Loucy (cell line): ENCODE data around the gene RPL39L.
"Not testable (repeated sequence)": the region's sequence is repeated elsewhere in the genome, so short reads cannot be mapped to it uniquely, and the experiment has no call there.

Source experiments
- H2AFZ ChIP-seq: fragments of 200-600 bp; sonication (generic); 2 replicates; pipeline ENCODE4 v1.6.0; 2016; ENCODE audit warnings: antibody characterized with exemption, mild to moderate bottlenecking, low read length, moderate library complexity
- H3F3A ChIP-seq: fragments of 200-600 bp; 2 replicates; pipeline ENCODE4 v1.6.0; 2016; ENCODE audit warnings: antibody characterized with exemption, low read depth, mild to moderate bottlenecking
- H3K27me3 ChIP-seq: fragments of 200-600 bp; sonication (generic); 2 replicates; pipeline ENCODE4 v1.6.1; 2014; ENCODE audit warnings: low read length, mild to moderate bottlenecking; ENCODE audit not compliant: insufficient read depth, poor library complexity, severe bottlenecking
- H3K36me3 ChIP-seq: fragments of 200-600 bp; sonication (generic); 2 replicates; pipeline ENCODE4 v1.6.1; 2016; ENCODE audit warnings: low read length; ENCODE audit not compliant: insufficient read depth
- H3K4me1 ChIP-seq: fragments of 200-600 bp; sonication (generic); 2 replicates; pipeline ENCODE4 v1.5.1; 2014; ENCODE audit warnings: low read length, mild to moderate bottlenecking; ENCODE audit not compliant: insufficient read depth, poor library complexity, severe bottlenecking
- H3K4me2 ChIP-seq: fragments of 200-600 bp; sonication (generic); 2 replicates; pipeline ENCODE4 v1.6.0; 2014; ENCODE audit warnings: antibody characterized with exemption, low read length, low read depth, mild to moderate bottlenecking; ENCODE audit not compliant: poor library complexity, severe bottlenecking
- H3K4me3 ChIP-seq: fragments of 200-600 bp; sonication (generic); 2 replicates; pipeline ENCODE4 v1.5.1; 2014; ENCODE audit warnings: low read length, mild to moderate bottlenecking, mixed read lengths; ENCODE audit not compliant: poor library complexity, severe bottlenecking
- H3K79me2 ChIP-seq: fragments of 200-600 bp; sonication (generic); 2 replicates; pipeline ENCODE4 v1.6.1; 2014; ENCODE audit warnings: low read length; ENCODE audit not compliant: insufficient read depth
- H3K9ac ChIP-seq: fragments of 200-600 bp; sonication (generic); 2 replicates; pipeline ENCODE4 v1.6.0; 2014; ENCODE audit warnings: mild to moderate bottlenecking, low read depth, low read length, moderate library complexity; ENCODE audit not compliant: poor library complexity, severe bottlenecking
- H3K9me2 ChIP-seq: fragments of 200-600 bp; sonication (generic); replicated peaks from 2 replicates; pipeline ENCODE4 v1.6.1; 2016; ENCODE audit warnings: low read depth, low read length, mixed read lengths
- H3K9me3 ChIP-seq: fragments of 200-600 bp; sonication (generic); 2 replicates; pipeline ENCODE4 v1.6.1; 2014; ENCODE audit warnings: mild to moderate bottlenecking, antibody characterized with exemption, low read length, low read depth; ENCODE audit not compliant: insufficient read depth
- H4K20me1 ChIP-seq: fragments of 200-600 bp; sonication (generic); 2 replicates; pipeline ENCODE4 v1.6.0; 2014; ENCODE audit warnings: antibody characterized with exemption, low read length, mild to moderate bottlenecking; ENCODE audit not compliant: insufficient read depth, poor library complexity, severe bottlenecking
- EZH2phosphoT487 ChIP-seq: fragments of 200-600 bp; IDR thresholded peaks from 2 replicates; pipeline ENCODE4 v1.6.1; 2018; ENCODE audit warnings: antibody characterized with exemption, mild to moderate bottlenecking, moderate library complexity, borderline replicate concordance
- TF ChIP-seq, protein P1 (sequence below): fragments of 200-600 bp; sonication (generic); conservative IDR thresholded peaks from 2 replicates; pipeline ENCODE4 v1.5.1; 2014; ENCODE audit warnings: mild to moderate bottlenecking, antibody characterized with exemption, low read length

The RPL39L gene

DNA sequence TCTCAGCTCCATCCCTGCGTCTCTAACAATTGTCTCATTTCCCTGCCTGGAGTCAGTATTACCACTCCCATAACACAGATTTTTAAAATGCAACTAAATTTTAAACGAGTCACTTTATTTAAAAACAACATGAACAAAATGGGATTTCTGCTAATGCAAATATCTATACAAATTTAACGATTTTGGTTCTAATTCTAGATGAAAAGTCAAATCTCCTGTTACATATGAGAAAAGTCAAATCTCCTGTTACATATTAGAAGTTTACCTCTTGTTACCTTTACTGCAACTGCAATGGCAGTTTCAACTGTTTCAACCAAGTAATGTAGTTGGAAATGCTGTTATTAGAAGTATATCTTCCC is 578 bp upstream of the RPL39L start:
- H2AFZ ChIP-seq = peak overlapping the region; percentile 80; the same call in 1 of the 2 replicates
- TF ChIP-seq, protein P1, sequence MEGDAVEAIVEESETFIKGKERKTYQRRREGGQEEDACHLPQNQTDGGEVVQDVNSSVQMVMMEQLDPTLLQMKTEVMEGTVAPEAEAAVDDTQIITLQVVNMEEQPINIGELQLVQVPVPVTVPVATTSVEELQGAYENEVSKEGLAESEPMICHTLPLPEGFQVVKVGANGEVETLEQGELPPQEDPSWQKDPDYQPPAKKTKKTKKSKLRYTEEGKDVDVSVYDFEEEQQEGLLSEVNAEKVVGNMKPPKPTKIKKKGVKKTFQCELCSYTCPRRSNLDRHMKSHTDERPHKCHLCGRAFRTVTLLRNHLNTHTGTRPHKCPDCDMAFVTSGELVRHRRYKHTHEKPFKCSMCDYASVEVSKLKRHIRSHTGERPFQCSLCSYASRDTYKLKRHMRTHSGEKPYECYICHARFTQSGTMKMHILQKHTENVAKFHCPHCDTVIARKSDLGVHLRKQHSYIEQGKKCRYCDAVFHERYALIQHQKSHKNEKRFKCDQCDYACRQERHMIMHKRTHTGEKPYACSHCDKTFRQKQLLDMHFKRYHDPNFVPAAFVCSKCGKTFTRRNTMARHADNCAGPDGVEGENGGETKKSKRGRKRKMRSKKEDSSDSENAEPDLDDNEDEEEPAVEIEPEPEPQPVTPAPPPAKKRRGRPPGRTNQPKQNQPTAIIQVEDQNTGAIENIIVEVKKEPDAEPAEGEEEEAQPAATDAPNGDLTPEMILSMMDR = no peak
- no peak for TF ChIP-seq EZH2phosphoT487
- no peaks in the 10 kb centered on the region for H4K20me1 ChIP-seq
- peaks cover 14% of the 10 kb centered on the region; the same call in 1 of the 2 replicates for H3K79me2 ChIP-seq
- H3K9me3 ChIP-seq = peaks cover under 1% of the 10 kb centered on the region; the same call in 1 of the 2 replicates
- no peaks in the 10 kb centered on the region for H3F3A ChIP-seq
- no peaks in the 10 kb centered on the region for H3K9me2 ChIP-seq
- peak overlapping the region; percentile 30 for H3K4me2 ChIP-seq
- no peak overlapping the region for H3K9ac ChIP-seq
- peak overlapping the region; percentile 73 for H3K4me3 ChIP-seq
- no peaks in the 10 kb centered on the region for H3K36me3 ChIP-seq
- H3K4me1 ChIP-seq = peaks cover 10% of the 10 kb centered on the region
- H3K27me3 ChIP-seq = no peaks in the 10 kb centered on the region

DNA sequence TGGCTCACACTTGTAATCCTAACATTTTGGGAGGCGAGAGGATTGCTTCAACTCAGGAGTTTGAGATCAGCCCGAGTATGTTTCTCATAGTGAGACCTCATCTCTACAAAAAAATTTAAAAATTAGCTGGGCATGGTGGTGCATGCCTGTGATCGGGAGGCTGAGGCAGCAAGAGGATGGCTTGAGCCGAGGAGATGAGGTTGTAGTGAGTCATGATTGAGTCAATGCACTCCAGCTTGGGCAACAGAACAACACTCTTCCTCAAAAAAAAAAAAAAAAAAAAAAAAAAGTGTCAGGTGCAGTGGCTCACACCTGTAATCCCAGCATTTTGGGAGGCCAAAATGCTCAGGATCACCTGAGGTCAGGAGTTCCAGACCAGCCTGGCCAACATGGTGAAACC is 2.4 kb downstream of the RPL39L start:
- no peak overlapping the region for H2AFZ ChIP-seq
- no peak overlapping the region for H3K4me2 ChIP-seq
- no peaks in the 10 kb centered on the region for H3K36me3 ChIP-seq
- H3F3A ChIP-seq = no peaks in the 10 kb centered on the region
- no peaks in the 10 kb centered on the region for H3K9me2 ChIP-seq
- TF ChIP-seq, protein P1 = no peak
- no peak for TF ChIP-seq EZH2phosphoT487
- no peaks in the 10 kb centered on the region for H4K20me1 ChIP-seq
- peaks cover 14% of the 10 kb centered on the region; the same call in 1 of the 2 replicates for H3K79me2 ChIP-seq
- H3K9ac ChIP-seq = no peak overlapping the region
- no peak overlapping the region for H3K4me3 ChIP-seq
- no peaks in the 10 kb centered on the region for H3K9me3 ChIP-seq
- H3K27me3 ChIP-seq = no peaks in the 10 kb centered on the region
- peaks cover 10% of the 10 kb centered on the region for H3K4me1 ChIP-seq

DNA sequence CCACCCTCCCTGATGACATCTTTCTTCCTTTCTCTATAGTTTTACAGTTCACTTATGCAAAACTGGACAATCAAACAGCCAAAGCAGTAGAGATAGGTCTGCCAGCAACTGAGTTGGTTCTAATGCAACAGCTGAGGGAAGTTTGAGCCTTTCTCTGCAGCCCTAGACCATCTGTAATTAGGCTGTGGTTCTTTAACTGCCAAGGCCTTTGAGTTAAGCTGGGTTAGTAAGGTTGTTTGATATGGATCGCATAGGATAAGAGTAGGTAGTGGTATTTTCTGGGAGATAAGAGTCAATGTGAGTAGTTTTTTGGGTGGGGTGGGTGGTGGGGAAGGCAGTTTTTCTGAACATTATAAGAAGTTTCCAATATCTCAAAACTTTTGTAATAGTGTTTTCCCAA is 3.0 kb downstream of the RPL39L start:
- TF ChIP-seq EZH2phosphoT487 = no peak
- TF ChIP-seq, protein P1 = no peak
- no peaks in the 10 kb centered on the region for H3K36me3 ChIP-seq

DNA sequence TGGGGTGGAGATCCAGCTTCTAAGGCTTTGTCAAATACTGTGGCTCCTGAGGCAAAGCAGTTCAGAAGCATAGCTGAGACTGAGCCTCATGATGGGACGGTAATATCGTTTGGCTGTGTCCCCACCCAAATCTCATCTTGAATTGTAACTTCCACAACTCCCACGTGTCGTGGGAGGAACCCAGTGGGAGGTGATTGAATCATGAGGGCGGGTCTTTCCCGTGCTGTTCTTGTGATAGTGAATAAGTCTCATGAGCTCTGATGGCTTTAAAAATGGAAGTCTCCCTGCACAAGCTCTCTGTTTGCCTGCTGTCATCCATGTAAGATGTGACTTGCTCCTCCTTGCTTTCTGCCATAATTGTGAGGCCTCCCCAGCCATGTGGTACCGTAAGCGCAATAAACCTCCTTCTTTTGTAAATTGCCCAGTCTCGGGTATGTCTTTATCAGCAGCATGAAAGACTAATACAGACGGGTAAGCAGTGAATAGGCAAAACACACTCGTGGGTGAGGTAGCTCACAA is 4.1 kb downstream of the RPL39L start:
- peaks cover 14% of the 10 kb centered on the region; the same call in 1 of the 2 replicates for H3K79me2 ChIP-seq
- H3K9ac ChIP-seq, H3K36me3 ChIP-seq, H3F3A ChIP-seq, H2AFZ ChIP-seq, H3K9me2 ChIP-seq, H3K4me2 ChIP-seq, H3K4me3 ChIP-seq, H3K27me3 ChIP-seq, H4K20me1 ChIP-seq, H3K9me3 ChIP-seq: not testable (repeated sequence)
- peaks cover 18% of the 10 kb centered on the region for H3K4me1 ChIP-seq

More for the DNA sequence above, 3.0 kb downstream of the RPL39L start:
- no peaks in the 10 kb centered on the region for H4K20me1 ChIP-seq
- H3K27me3 ChIP-seq = no peaks in the 10 kb centered on the region
- no peak overlapping the region for H2AFZ ChIP-seq
- H3K9ac ChIP-seq = no peak overlapping the region
- H3K4me2 ChIP-seq = no peak overlapping the region
- no peak overlapping the region for H3K4me3 ChIP-seq
- H3K79me2 ChIP-seq = peaks cover 14% of the 10 kb centered on the region; the same call in 1 of the 2 replicates
- no peaks in the 10 kb centered on the region for H3F3A ChIP-seq
- no peaks in the 10 kb centered on the region for H3K9me3 ChIP-seq
- no peaks in the 10 kb centered on the region for H3K9me2 ChIP-seq
- H3K4me1 ChIP-seq = peaks cover 10% of the 10 kb centered on the region

DNA sequence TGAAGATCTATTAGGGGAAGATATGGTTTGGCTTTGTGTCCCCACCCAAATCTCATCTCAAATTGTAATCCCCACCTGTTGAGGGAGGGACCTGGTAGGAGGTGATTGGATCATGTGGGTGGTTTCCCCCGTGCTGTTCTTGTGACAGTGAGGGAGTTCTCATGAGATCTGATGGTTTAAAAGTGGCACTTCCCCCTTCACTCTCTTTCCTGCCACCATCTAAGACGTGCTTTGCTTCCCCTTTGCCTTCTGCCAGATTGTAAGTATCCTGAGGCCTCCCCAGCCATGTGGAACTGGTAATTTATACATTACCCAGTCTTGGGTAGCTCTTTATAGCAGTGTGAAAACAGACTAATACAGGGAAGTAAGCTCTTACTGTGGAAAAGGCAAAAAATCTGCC is 6.1 kb downstream of the RPL39L start:
- not testable (repeated sequence) for H4K20me1 ChIP-seq, H3K36me3 ChIP-seq, H3K9me3 ChIP-seq

More for the DNA sequence above, 6.1 kb downstream of the RPL39L start:
- H3K4me1 ChIP-seq = peaks cover 13% of the 10 kb centered on the region
- not testable (repeated sequence) for H3K27me3 ChIP-seq, H3K9ac ChIP-seq, H3K79me2 ChIP-seq, H3K4me3 ChIP-seq, H3K4me2 ChIP-seq, H3F3A ChIP-seq, H2AFZ ChIP-seq, H3K9me2 ChIP-seq
